NT2/D1 (cell line): ENCODE results near the gene UTP3.
"Not testable (repeated sequence)": the region's sequence is repeated elsewhere in the genome, so short reads cannot be mapped to it uniquely, and the experiment has no call there.

Source experiments
- DNase-seq: peaks from one replicate; pipeline ENCODE4 v3.0.0-alpha.2; 2011; ENCODE audit warnings: low read depth, low spot score
- H3K27me3 ChIP-seq: 2 replicates; pipeline ENCODE4 v1.6.0; 2011; ENCODE audit warnings: mild to moderate bottlenecking; ENCODE audit not compliant: insufficient read length, insufficient read depth
- H3K36me3 ChIP-seq: 2 replicates; pipeline ENCODE4 v1.6.1; 2011; ENCODE audit warnings: mild to moderate bottlenecking, low read length, mixed read lengths; ENCODE audit not compliant: insufficient read depth, insufficient read length
- H3K4me1 ChIP-seq: 2 replicates; pipeline ENCODE4 v1.5.1; 2011; ENCODE audit not compliant: insufficient read depth, insufficient read length
- H3K4me3 ChIP-seq: 2 replicates; pipeline ENCODE4 v1.5.1; 2011; ENCODE audit warnings: low read depth; ENCODE audit not compliant: insufficient read length
- H3K9ac ChIP-seq: 2 replicates; pipeline ENCODE4 v1.6.0; 2011; ENCODE audit warnings: low read depth; ENCODE audit not compliant: insufficient read length
- H3K9me3 ChIP-seq: 2 replicates; pipeline ENCODE4 v1.5.1; 2011; ENCODE audit warnings: mild to moderate bottlenecking, low read length; ENCODE audit not compliant: insufficient read depth
- SUZ12 ChIP-seq: IDR thresholded peaks from 2 replicates; pipeline ENCODE4 v1.6.1; 2011; ENCODE audit not compliant: insufficient read length, insufficient read depth; ENCODE audit errors: extremely low read depth
- YY1 ChIP-seq: IDR thresholded peaks from 2 replicates; pipeline ENCODE4 v1.6.1; 2011; ENCODE audit not compliant: insufficient read length, insufficient read depth
- ZNF274 ChIP-seq: IDR thresholded peaks from 2 replicates; pipeline ENCODE4 v1.6.1; 2011; ENCODE audit warnings: mild to moderate bottlenecking, low read depth, low read length

Gene UTP3

DNA sequence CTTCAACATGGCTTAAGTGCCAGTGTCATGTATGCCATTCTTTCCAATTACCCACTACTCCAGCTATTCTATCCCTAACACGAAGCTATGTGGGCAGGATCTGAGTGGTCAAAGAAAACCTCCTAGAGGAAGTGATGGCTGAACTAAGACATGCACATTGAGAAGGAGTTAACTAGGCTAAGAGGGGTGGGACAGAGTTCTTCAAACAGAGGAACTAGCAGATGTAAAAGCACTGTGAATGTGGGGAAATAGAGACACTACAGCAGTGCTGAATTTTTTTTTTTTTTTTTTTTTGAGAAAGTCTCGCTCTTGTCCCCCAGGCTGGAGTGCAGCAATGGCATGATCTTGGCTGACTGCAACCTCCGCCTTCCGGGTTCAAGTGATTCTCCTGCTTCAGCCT, 28.2 kb upstream of the UTP3 start:
- TF ChIP-seq ZNF274 (no peak), YY1 (no peak), SUZ12 (no peak)
- H3K9me3 ChIP-seq, result no peaks in the 10 kb centered on the region
- H3K9ac ChIP-seq, result no peak overlapping the region
- no peaks in the 10 kb centered on the region for H3K4me1 ChIP-seq
- H3K4me3 ChIP-seq, result no peak overlapping the region
- H3K36me3 ChIP-seq, result no peaks in the 10 kb centered on the region
- H3K27me3 ChIP-seq, result no peaks in the 10 kb centered on the region
- DNase-seq, result no peak

DNA sequence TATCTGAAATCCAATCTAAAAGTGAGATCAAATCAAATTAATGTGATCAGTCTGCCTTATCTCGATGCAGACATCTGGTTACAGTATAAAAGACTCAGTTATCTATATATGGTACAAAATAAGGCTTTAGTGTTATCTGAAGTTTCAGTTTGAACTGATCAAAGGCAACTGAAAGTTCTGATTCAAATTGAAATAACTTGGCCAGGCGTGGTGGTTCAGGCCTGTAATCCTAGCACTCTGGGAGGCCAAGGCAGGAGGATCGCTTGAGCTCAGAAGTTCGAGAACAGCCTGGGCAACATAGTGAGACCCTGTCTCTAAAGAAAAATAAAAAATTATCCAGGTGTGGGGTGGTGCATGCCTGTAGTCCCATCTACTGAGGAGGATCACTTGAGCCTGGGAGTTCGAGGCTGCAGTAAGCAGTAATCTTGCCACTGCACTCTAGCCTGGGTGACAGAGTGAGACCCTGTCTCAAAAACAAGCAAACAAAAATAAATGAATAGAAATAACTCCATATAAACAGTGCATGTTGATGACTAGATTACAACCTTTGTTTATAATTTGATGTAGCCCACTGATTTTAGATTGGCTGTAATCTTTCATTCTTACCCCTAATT, 26.9 kb upstream of the UTP3 start:
- not testable (repeated sequence) for H3K4me1 ChIP-seq, H3K27me3 ChIP-seq, H3K9ac ChIP-seq, DNase-seq, H3K36me3 ChIP-seq, H3K4me3 ChIP-seq, H3K9me3 ChIP-seq

DNA sequence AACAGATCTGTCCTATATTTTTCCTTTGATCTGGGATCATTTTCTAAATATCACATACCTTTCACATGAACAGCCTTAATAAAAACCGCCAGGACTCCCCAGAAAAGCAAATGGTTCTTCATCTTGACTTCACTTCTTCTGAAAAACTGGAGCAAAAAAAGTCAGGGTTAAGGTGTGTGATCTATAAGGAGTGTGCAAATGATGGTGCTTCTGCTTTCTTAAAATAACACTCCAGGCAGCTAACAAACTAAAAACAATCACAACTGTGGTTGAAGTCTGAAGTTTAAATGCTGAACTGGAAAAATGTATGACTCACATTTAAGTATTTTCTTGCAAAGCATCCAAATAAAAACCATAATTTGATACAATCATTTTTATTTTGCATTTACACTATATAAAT, 22.0 kb upstream of the UTP3 start, which contains the start of gene JCHAIN:
Gene JCHAIN (minus strand): TSS at position 140 of the 400 bp plus-strand sequence. CDS start 18 bp downstream, at position 122.
- Histone ChIP-seq H3K27me3 (no peaks in the 10 kb centered on the region), H3K4me1 (no peaks in the 10 kb centered on the region), H3K36me3 (no peaks in the 10 kb centered on the region), H3K9ac (no peak within 1 kb of the TSS), H3K9me3 (no peaks in the 10 kb centered on the region), H3K4me3 (no peak within 1 kb of the TSS)
- TF ChIP-seq ZNF274 (no peak), YY1 (no peak), SUZ12 (no peak)
- no peak for DNase-seq

DNA sequence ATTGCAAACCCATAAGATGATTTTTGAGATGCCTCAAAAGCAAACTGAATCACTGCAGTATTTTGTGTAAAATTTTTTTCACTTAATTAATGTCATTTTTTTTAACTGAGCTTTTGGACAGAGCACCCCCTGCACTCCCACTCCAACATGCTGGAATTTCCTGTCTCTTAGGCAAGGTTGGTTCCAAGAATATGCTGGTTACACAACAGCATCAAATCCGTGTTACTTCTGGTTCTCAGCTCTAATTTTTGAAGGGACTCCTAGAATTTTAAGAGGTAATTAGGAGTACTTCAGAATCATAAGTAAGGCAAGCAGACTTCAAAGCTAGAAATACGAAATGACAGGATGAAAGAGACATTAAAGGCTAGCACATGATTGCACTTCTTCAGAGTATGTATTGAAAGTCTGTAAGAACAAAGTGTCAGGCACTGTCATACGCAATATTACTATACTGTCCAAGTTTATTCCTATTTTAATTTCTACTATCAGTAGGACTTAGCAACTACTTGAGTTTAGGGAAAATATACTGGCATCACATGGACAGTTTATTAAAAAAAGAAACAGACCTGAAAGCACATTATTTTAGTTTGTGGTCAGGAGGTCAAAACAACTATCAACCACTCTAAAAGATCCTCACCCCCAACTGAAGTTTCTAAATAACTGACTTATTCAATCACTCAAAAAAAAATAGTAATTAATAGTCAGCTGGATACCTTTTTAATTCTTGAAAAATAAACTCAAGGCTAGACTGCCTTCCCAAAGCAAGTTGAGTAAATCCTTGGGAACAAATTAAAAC, 20.4 kb upstream of the UTP3 start:
- Histone ChIP-seq H3K27me3 (no peaks in the 10 kb centered on the region), H3K9ac (no peak overlapping the region), H3K4me3 (no peak overlapping the region), H3K4me1 (no peaks in the 10 kb centered on the region), H3K9me3 (no peaks in the 10 kb centered on the region), H3K36me3 (no peaks in the 10 kb centered on the region)
- no peak for TF ChIP-seq ZNF274
- no peak for TF ChIP-seq SUZ12
- TF ChIP-seq YY1, result no peak
- DNase-seq, result no peak

DNA sequence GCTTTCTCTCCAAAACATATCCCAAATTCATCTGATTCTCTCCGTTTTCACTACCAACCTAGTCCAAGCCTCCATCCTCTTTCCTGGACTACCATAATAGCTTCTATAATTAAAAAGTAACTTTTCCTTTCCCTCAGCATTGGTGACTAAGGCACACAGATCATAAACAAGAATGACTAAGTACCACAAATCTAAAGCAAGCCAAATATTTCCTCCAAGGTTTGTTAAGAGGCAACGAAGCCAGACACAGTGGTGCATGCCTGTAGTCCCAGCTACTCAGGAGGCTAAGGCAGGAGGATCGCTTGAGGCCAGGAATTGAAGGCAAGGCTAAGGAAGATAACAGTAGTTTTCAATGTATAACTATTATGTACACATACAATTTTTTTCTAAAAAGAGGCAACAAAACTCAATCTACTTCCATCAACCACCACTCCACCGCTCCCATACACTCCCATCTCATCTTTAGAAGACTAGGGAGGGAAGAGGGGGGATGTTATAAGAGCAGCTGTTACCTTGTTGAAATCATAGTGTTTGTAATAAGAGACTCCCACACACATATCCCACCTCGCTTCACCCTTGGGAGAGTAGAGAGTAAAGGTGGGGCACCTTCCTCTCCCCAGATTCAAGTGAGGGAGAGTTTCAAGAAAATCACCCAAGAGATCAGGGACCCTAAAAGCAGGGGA, 17.9 kb upstream of the UTP3 start:
- H3K9ac ChIP-seq, result no peak overlapping the region
- no peak overlapping the region for H3K4me3 ChIP-seq
- H3K4me1 ChIP-seq, result no peaks in the 10 kb centered on the region
- no peaks in the 10 kb centered on the region for H3K27me3 ChIP-seq
- no peaks in the 10 kb centered on the region for H3K9me3 ChIP-seq
- TF ChIP-seq SUZ12 (no peak), YY1 (no peak), ZNF274 (no peak)
- no peaks in the 10 kb centered on the region for H3K36me3 ChIP-seq
- no peak for DNase-seq

DNA sequence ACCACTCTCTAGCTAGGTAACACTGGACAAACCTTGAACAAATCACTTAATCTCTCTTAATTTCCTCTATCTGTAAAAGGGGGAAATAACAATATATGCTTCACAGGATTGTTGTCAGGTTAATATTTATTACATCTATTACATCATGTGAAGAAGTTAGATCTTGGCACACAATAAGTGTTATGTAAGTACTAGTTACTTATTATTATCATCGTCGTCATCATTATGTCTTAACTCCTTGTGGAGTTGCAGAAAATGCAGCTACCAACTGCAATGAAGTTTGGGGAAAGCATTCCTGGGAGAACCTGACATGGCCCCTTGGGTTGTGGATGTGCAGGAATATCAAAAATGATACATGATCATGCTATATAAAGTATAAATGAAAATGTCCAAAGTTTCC, 17.2 kb upstream of the UTP3 start:
- Histone ChIP-seq H3K9me3 (no peaks in the 10 kb centered on the region), H3K4me1 (no peaks in the 10 kb centered on the region), H3K9ac (no peak overlapping the region), H3K27me3 (no peaks in the 10 kb centered on the region), H3K36me3 (no peaks in the 10 kb centered on the region), H3K4me3 (no peak overlapping the region)
- no peak for DNase-seq
- TF ChIP-seq SUZ12 (no peak), YY1 (no peak), ZNF274 (no peak)

DNA sequence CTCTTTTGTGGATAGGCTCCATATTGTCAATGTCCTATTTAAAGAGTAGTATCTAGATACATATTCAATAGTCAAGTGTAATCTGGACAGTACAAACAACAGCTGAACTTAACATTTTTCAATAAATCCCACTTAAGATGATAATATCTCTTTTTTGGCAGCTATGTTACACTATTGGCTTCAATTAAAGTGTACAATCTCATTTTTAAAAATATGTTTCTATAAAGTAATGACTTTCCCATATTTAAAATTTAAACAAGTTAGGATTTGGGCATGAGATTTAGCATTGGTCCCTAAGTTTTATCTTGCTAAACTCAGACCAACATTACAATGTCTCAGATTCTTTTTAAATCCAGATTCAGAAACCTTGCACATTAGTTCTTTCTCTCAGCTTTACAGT, 14.1 kb upstream of the UTP3 start:
- no peaks in the 10 kb centered on the region for H3K27me3 ChIP-seq
- DNase-seq, result no peak
- no peaks in the 10 kb centered on the region for H3K4me1 ChIP-seq
- H3K4me3 ChIP-seq, result no peak overlapping the region
- no peaks in the 10 kb centered on the region for H3K36me3 ChIP-seq
- no peaks in the 10 kb centered on the region for H3K9me3 ChIP-seq
- no peak overlapping the region for H3K9ac ChIP-seq
- TF ChIP-seq SUZ12, result no peak
- TF ChIP-seq ZNF274, result no peak
- TF ChIP-seq YY1, result no peak
